HepG2 (cell line): ENCODE measurements around the gene SLC4A11. TPM values are rescaled to one million over a fixed set of nuclear protein-coding genes. Genes with fewer than 3 reads are reported as not detected.

ENCODE experiments used
- ADNP ChIP-seq: sonication (generic); formaldehyde crosslinking; IDR thresholded peaks from 2 replicates; pipeline ENCODE4 v1.4.0; 2020; ENCODE audit warnings: missing genetic modification reagents
- BHLHE40 ChIP-seq: IDR thresholded peaks from 2 replicates; pipeline ENCODE4 v1.6.1; 2011; ENCODE audit warnings: low read length, improper control_type of control experiment
- ELF3 ChIP-seq: IDR thresholded peaks from 2 replicates; pipeline ENCODE4 v1.6.1; 2016; ENCODE audit warnings: missing genetic modification reagents, missing compliant biosample characterization
- HNF1B ChIP-seq: sonication (generic); formaldehyde crosslinking; IDR thresholded peaks from 2 replicates; pipeline ENCODE4 v1.5.1; 2020; ENCODE audit warnings: mild to moderate bottlenecking, moderate library complexity, missing genetic modification reagents
- HNRNPL ChIP-seq: fragments of 200-400 bp; formaldehyde crosslinking; IDR thresholded peaks from 2 replicates; pipeline ENCODE4 v1.6.1; 2017; ENCODE audit warnings: mild to moderate bottlenecking, low read depth, low read length
- MAF1 ChIP-seq: sonication (generic); formaldehyde crosslinking; IDR thresholded peaks from 2 replicates; pipeline ENCODE4 v1.5.0; 2020; ENCODE audit warnings: missing genetic modification reagents, borderline replicate concordance
- MEIS2 ChIP-seq: sonication (generic); formaldehyde crosslinking; IDR thresholded peaks from 2 replicates; pipeline ENCODE4 v1.9.0; 2021; ENCODE audit warnings: mild to moderate bottlenecking, missing genetic modification reagents
- NFATC3 ChIP-seq: sonication (generic); formaldehyde crosslinking; IDR thresholded peaks from 2 replicates; pipeline ENCODE4 v1.5.1; 2020; ENCODE audit warnings: mild to moderate bottlenecking, missing genetic modification reagents
- NFRKB ChIP-seq: fragments of 450-650 bp; IDR thresholded peaks from 2 replicates; pipeline ENCODE4 v1.6.1; 2017
- POLR2A ChIP-seq, 2 experiments: IDR thresholded peaks; 2 replicates each; pipeline ENCODE4 v1.6.1; 2011; ENCODE audit warnings: low read depth in 2 of 2, low read length in 2 of 2, mild to moderate bottlenecking in 1 of 2, moderate library complexity in 1 of 2; ENCODE audit not compliant: insufficient read depth in 1 of 2
- SKI ChIP-seq: fragments of 450-650 bp; IDR thresholded peaks from one replicate; pipeline ENCODE4 v1.6.1; 2018; ENCODE audit warnings: mild to moderate bottlenecking; ENCODE audit not compliant: partially characterized antibody
- SMARCE1 ChIP-seq: fragments of 450-650 bp; IDR thresholded peaks from 2 replicates; pipeline ENCODE4 v1.6.1; 2017; ENCODE audit warnings: borderline replicate concordance
- TOE1 ChIP-seq: sonication (generic); formaldehyde crosslinking; IDR thresholded peaks from 2 replicates; pipeline ENCODE4 v1.4.0; 2020; ENCODE audit warnings: mild to moderate bottlenecking, missing genetic modification reagents
- ZBTB8A ChIP-seq: sonication (generic); formaldehyde crosslinking; IDR thresholded peaks from 2 replicates; pipeline ENCODE4 v1.4.0; 2020; ENCODE audit warnings: mild to moderate bottlenecking, low read depth, missing genetic modification reagents, borderline replicate concordance
- ZC3H13 ChIP-seq: sonication (generic); formaldehyde crosslinking; IDR thresholded peaks from 2 replicates; pipeline ENCODE4 v1.8.1; 2023; ENCODE audit warnings: mild to moderate bottlenecking, missing genetic modification reagents, moderate library complexity
- ZNF792 ChIP-seq: IDR thresholded peaks from 2 replicates; pipeline ENCODE4 v1.6.1; 2016
- ZNF816 ChIP-seq: sonication (generic); formaldehyde crosslinking; IDR thresholded peaks from 2 replicates; pipeline ENCODE4 v1.8.0; 2022; ENCODE audit warnings: missing genetic modification reagents, mild to moderate bottlenecking, borderline replicate concordance
- ZNF850 ChIP-seq: sonication (generic); formaldehyde crosslinking; conservative IDR thresholded peaks from 2 replicates; pipeline ENCODE4 v1.9.0; 2021; ENCODE audit warnings: mild to moderate bottlenecking, missing genetic modification reagents
- polyA plus RNA-seq, 8 experiments: library from polyadenylated mRNA; depleted of rRNA in 3 of 8; stranded (reverse) in 7 of 8; unstranded in 1 of 8; fragments of >200 nt; fragmentation: Illumina TruSeq in 4 of 8; extraction: Trizol in 4 of 8; gene quantifications; 2 replicates each; pipeline versions ENCODE4 v1.2.1 to v1.2.3, GENCODE V29; 2011 to 2016; ENCODE audit warnings: low read depth in 4 of 8, missing spikeins in 1 of 8, mixed read lengths in 1 of 8; ENCODE audit not compliant: insufficient read depth in 1 of 8
- total RNA-seq, 5 experiments: library from RNA; depleted of rRNA; stranded (reverse); fragments of >200 nt; fragmentation: Illumina TruSeq; extraction: Trizol; gene quantifications; 2 replicates each; pipeline ENCODE4 v1.2.3, GENCODE V29; 2016; ENCODE audit warnings: low read depth in 1 of 5
- TF ChIP-seq, protein P1 (sequence below): sonication (generic); formaldehyde crosslinking; conservative IDR thresholded peaks from 2 replicates; pipeline ENCODE4 v1.4.0; 2020; ENCODE audit warnings: mild to moderate bottlenecking, missing genetic modification reagents, moderate library complexity
- TF ChIP-seq, protein P2 (sequence below): IDR thresholded peaks from 2 replicates; pipeline ENCODE4 v1.6.1; 2012; ENCODE audit warnings: low read depth, low read length, improper control_type of control experiment
- TF ChIP-seq, protein P3 (sequence below): IDR thresholded peaks from 2 replicates; pipeline ENCODE4 v1.6.1; 2012; ENCODE audit warnings: inconsistent platforms
- TF ChIP-seq, protein P4 (sequence below): sonication (generic); formaldehyde crosslinking; conservative IDR thresholded peaks from 2 replicates; pipeline ENCODE4 v1.4.0; 2020; ENCODE audit warnings: missing genetic modification reagents

SLC4A11 gene
- total and polyA plus RNA-seq, 2 of the 13 experiments (the other 11 are each of a cell fraction or from before 2014, with no cell fraction given): 3.9 to 27.0 TPM

DNA sequence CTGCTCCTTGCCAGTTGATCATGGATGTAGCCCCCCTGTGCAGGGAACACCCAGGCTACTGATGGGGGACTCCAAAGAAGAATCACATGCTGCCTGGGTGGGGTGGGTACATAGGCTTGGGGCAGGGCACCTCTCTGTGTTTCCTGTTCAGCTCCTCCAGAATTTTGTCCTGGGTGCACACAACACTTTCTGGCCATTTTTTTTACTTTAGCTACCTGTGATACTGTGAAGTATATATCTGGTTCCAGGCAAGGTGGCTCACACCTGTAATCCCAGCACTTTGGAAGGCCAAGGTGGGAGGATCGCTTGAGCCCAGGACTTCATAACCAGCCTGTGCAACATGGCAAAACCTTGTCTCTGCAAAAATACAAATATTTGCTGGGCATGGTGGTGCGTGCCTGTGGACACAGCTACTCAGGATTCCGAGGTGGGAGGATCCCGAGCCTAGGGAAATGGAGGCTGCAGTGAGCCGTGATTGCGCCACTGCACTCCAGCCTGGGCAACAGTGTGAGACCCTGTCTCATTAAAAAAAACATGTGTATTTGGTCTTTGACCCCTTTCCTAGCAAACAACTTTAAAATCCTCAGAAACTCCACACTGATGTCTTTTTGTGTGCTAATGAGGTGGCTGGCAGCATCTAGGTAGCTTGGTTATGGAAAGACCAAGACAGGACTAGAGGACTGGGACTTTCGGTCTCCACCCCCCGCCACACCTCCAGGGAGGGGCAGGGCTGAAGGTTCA, 14.1 kb downstream of the SLC4A11 start (continued):
- TF ChIP-seq, protein P1, sequence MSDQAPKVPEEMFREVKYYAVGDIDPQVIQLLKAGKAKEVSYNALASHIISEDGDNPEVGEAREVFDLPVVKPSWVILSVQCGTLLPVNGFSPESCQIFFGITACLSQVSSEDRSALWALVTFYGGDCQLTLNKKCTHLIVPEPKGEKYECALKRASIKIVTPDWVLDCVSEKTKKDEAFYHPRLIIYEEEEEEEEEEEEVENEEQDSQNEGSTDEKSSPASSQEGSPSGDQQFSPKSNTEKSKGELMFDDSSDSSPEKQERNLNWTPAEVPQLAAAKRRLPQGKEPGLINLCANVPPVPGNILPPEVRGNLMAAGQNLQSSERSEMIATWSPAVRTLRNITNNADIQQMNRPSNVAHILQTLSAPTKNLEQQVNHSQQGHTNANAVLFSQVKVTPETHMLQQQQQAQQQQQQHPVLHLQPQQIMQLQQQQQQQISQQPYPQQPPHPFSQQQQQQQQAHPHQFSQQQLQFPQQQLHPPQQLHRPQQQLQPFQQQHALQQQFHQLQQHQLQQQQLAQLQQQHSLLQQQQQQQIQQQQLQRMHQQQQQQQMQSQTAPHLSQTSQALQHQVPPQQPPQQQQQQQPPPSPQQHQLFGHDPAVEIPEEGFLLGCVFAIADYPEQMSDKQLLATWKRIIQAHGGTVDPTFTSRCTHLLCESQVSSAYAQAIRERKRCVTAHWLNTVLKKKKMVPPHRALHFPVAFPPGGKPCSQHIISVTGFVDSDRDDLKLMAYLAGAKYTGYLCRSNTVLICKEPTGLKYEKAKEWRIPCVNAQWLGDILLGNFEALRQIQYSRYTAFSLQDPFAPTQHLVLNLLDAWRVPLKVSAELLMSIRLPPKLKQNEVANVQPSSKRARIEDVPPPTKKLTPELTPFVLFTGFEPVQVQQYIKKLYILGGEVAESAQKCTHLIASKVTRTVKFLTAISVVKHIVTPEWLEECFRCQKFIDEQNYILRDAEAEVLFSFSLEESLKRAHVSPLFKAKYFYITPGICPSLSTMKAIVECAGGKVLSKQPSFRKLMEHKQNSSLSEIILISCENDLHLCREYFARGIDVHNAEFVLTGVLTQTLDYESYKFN: peak; percentile 92
- TF ChIP-seq ZNF792 (CRISPR knock-in tag) (peak; percentile 91), ADNP (CRISPR knock-in tag) (peak; percentile 93), MAF1 (CRISPR knock-in tag) (no peak), BHLHE40 (0 out of 2 replicates have a peak, but pooled peaks have one; percentile 33), NFRKB (no peak), ZNF850 (no peak), ZNF816 (CRISPR knock-in tag) (peak; percentile 77; the same call in 1 of the 2 replicates), TOE1 (peak; percentile 29; the same call in 1 of the 2 replicates), ZBTB8A (no peak), SMARCE1 (no peak), ELF3 (peak; percentile 79), ZC3H13 (CRISPR knock-in tag) (peak; percentile 89; the same call in 1 of the 2 replicates), SKI (peak; percentile 51), MEIS2 (CRISPR knock-in tag) (peak; percentile 42; the same call in 1 of the 2 replicates), HNRNPL (no peak), POLR2A (IDR thresholded peaks at IDR 0.05; ENCODE audit: insufficient read depth in 1 of 2, low read depth in 2 of 2, low read length in 2 of 2) (no peak; a peak in 1 of 4 replicates), HNF1B (CRISPR knock-in tag) (peak; percentile 80), NFATC3 (CRISPR knock-in tag) (no peak)
- TF ChIP-seq, protein P2, sequence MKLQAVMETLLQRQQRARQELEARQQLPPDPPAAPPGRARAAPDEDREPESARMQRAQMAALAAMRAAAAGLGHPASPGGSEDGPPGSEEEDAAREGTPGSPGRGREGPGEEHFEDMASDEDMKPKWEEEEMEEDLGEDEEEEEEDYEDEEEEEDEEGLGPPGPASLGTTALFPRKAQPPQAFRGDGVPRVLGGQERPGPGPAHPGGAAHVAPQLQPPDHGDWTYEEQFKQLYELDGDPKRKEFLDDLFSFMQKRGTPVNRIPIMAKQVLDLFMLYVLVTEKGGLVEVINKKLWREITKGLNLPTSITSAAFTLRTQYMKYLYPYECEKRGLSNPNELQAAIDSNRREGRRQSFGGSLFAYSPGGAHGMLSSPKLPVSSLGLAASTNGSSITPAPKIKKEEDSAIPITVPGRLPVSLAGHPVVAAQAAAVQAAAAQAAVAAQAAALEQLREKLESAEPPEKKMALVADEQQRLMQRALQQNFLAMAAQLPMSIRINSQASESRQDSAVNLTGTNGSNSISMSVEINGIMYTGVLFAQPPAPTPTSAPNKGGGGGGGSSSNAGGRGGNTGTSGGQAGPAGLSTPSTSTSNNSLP: 0 out of 2 replicates have a peak, but pooled peaks have one; percentile 19
- TF ChIP-seq, protein P3, sequence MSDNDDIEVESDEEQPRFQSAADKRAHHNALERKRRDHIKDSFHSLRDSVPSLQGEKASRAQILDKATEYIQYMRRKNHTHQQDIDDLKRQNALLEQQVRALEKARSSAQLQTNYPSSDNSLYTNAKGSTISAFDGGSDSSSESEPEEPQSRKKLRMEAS: peak; percentile 75
- TF ChIP-seq, protein P4, sequence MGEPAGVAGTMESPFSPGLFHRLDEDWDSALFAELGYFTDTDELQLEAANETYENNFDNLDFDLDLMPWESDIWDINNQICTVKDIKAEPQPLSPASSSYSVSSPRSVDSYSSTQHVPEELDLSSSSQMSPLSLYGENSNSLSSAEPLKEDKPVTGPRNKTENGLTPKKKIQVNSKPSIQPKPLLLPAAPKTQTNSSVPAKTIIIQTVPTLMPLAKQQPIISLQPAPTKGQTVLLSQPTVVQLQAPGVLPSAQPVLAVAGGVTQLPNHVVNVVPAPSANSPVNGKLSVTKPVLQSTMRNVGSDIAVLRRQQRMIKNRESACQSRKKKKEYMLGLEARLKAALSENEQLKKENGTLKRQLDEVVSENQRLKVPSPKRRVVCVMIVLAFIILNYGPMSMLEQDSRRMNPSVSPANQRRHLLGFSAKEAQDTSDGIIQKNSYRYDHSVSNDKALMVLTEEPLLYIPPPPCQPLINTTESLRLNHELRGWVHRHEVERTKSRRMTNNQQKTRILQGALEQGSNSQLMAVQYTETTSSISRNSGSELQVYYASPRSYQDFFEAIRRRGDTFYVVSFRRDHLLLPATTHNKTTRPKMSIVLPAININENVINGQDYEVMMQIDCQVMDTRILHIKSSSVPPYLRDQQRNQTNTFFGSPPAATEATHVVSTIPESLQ (CRISPR knock-in tag): no peak; the same call in 1 of the 2 replicates
